LHCN-M2 (cell line): ENCODE measurements around the gene RGS4. TPM values are rescaled to one million over a fixed set of nuclear protein-coding genes. Genes with fewer than 3 reads are reported as not detected.
"Not testable (repeated sequence)": the region's sequence is repeated elsewhere in the genome, so short reads cannot be mapped to it uniquely, and the experiment has no call there.

ENCODE experiments used
- DNase-seq: peaks from one replicate; pipeline ENCODE4 v3.0.0-alpha.2; 2012; ENCODE audit warnings: low read depth
- total RNA-seq: library from RNA; depleted of rRNA; stranded (reverse); fragments of >200 nt; gene quantifications from 2 replicates; pipeline ENCODE4 v1.2.3, GENCODE V29; 2014

RGS4 gene
- total RNA-seq, 1 experiment from 2014 or later = 173 TPM

DNA sequence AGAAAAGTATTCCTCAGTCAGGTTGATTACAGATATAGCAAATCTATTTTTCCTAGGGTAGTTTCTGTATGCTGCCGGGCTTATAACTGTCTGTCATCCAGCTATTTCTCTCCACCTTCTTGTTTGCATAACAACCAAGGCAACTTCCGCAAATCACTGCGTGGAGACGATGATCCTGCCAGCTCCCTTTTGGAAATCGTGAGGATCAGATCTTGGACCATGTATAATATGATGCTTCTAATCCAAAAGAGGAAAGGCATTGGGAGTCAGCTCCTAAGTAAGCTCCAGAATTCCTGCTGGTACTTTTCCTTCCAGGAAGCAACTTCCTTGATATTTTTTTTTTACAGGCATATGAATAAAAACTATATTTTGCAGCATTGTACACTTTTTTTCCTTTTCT lies 445 bp upstream of the RGS4 start:
- no peak for DNase-seq

DNA sequence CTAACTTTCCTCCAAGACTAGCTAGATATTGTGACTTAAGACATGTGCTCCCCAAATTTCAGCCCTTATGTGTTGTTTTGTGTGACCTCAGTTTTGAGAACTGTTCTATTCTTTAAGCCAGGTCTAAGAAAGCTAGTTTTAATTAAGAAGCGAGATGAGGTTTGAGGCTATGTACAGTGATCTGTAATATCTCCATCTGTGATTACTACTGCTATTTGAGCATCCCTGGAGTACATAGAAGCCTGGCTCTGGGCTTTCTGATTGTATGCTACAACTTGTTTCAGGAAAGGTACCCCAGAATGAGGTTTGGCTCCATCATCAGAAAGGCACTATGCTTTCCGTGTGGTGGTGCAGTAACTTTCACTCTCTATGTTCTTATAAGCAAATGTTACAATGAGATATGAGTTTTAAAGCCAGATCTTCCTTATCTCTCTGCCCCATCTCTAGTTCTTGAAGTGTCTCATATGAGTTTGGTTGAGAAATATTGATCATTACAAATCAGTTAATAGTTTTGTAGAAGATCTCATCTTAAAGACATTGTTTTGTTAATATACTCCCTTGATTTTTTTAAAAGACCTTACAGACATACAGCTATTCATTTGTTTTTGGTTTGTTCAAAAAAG lies 605 bp downstream of the RGS4 start:
- DNase-seq = no peak

DNA sequence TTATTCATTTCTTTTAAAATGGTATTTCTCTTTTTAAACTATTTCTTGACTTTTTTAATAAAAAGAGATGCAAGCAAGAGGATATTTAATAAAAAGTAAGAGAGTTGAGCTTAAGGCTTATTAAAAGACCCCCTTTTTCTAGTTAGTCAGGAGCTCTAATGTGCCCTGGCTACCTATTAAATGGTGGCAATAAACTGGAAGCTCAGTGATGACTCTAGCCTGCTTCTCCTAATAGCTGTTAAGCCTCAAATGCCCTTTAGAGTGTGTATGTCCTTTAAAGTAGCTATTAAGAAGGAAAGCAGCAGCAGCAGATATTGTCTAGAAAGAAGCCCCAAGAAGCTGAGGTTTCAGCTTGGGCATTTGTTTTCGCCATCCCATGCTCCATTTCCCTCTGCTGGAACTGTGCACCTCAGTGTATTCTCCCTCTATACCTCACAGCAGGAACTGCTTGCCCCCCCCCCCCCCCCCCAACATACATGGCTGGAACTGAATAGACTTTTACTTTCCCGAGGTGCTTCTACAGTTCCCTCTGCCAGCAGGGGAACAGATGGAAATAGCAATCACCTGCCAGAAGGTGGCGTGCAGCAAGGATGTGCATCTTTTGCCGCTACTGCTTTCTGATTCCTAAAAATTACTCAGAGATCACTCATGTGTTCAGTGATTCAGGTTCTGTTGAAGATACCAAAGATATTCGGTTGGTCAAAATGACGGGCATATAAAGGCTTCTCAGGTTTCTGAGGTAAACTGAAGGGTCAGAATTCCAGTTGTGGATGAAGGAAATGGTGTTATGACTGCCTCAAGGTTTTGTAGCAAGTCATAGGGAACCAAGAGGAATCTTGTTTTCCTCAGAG lies 2.5 kb downstream of the RGS4 start:
- peak; percentile 93 for DNase-seq

DNA sequence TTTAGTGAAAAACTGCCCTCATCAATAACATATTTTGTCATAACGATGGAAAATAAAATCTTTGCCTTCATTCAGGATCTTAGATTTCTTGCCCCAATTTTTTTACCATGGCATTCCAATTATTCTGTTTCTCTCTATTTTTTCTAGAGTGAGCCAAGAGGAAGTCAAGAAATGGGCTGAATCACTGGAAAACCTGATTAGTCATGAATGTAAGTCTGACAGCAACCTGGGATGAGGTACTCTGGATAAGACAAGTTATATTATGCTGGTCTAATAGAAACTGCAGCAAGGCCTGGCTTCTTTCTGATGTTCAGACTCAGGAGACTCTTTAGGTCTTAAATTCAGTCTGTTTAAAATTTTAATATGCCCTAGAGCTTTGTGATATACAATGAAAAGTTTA lies 3.5 kb downstream of the RGS4 start:
- no peak for DNase-seq

DNA sequence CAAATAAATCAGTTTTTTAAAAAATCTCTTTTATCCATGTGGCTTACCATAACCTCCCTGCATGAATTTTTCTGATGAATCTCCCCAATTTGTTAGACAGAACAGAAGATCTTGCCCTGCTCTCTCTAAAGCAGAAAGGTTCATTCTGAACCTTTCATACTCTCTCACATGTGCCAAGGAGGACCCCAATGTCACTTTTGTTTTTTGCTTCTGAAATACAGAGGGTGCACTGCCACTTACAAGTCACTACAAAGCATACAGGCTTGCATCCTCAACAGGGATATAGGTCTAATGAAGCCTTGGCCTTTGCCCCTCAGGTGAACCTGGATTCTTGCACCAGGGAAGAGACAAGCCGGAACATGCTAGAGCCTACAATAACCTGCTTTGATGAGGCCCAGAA lies 4.8 kb downstream of the RGS4 start:
- DNase-seq = no peak

DNA sequence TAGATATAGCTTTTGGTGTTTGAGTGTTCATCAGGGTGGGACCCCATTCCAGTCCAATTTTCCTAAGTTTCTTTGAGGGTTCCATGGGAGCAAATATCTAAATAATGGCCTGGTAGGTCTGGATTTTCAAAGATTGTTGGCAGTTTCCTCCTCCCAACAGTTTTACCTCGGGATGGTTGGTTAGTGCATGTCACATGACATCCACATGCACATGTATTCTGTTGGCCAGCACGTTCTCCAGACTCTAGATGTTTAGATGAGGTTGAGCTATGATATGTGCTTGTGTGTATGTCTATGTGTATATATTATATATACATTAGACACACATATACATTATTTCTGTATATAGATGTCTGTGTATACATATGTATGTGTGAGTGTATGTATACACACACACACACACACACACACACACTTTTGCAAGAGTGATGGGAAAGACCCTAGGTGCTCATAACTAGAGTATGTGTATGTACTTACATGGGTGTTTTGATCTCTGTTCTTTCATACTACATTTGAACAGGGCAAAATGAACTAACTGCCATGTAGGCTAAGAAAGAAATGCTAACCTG lies 5.6 kb downstream of the RGS4 start:
- DNase-seq = no peak

DNA sequence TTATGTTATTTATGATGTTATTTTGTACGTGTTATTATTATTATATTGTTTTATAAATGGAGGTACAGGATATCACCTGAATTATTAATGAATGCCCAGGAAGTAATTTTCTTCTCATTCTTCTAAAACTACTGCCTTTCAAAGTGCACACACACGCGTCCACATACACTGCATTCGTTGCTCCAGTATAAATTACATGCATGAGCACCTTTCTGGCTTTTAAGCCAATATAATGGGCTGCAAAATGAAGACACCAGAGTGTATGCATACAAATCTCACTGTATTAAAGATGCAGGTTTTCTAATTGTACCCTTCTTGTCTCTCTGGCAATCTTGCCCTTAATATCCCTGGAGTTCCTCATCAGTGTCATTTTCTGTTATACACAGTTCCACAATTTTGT lies 6.9 kb downstream of the RGS4 start:
- no peak for DNase-seq

DNA sequence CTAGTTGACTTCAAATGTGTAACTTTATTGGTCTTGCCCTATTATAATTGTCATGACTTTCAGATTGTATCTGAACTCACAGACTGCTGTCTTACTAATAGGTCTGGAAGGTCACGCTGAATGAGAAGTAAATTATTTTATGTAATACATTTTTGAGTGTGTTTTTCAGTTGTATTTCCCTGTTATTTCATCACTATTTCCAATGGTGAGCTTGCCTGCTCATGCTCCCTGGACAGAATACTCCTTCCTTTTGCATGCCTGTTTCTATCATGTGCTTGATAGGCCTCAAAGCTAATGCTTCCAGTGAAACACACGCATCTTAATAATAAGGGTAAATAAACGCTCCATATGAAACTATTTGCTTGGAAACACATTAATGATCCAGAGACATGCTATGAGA lies 7.3 kb downstream of the RGS4 start:
- no peak for DNase-seq

DNA sequence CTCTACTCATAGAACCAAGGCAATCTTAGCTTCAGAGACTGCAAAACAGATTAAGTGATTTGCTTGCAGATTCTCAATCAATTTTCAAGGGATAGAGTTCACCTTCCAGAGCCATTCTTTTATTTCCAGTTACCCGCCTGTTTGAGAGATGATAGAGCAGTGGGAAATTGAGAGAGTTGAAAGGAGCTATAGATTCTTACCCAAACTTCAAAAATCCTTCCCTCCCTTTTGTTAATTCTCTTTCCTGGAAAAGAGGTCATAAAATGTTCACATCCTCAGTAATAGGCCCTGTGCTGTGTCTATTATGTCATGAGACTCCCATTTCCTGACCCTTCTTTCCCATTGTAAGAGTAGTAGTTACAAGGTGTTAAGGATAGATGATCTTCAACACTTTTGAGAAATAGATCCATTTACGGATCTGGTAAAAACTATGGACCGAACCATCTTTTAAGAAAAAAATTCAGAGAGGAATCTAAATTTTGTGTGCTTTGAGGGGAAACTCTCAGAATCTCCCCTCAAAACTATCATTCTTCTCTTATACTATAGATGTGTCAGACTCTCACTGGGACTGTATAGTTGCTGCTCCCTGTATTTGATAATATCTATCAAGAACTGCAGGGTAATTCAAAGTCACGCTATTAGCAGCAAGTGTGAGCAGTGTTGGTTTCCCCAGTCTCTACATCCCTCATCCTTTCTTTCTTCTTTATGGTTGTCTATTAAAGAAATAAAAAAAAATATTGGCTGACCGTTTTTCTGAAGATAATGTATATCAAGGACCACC lies 8.0 kb downstream of the RGS4 start:
- no peak for DNase-seq

DNA sequence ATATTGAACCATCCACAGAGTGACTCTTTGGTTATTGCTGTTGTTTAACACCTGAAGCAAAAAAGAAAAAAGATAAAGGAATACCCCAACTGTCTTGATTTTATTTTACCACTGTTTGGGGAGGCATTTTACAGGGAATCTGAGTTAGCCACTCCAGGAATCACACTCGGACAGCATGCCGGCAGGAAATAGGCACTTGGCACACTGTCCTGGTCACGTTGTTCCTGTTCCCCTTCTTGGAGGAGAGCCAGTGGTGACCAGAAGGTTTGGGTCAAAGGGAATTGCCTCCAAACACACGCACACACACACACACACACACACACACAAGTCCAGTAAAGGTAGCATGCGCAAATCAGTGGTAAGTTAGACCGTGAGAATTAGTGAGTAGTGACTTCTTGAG lies 13.8 kb downstream of the RGS4 start:
- no peak for DNase-seq

DNA sequence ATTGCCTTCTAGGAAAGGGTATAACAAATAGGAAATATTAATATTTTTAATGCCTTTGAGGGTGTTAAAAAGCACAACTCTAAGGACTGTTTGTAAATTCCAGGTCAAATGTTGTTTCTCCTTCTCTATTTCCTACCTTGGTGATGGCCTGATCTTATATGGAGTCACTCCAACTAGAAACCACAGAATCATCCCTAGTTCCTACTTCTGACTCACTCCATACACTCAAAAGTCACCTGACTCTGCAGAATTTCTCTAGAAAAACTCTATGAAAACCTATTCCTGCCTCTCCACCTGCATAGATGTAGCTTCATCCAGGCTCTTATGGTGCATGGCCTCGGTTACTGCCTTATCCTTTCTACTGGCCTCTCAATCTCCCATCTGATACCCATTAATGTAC lies 14.5 kb downstream of the RGS4 start:
- DNase-seq = peak; percentile 49

DNA sequence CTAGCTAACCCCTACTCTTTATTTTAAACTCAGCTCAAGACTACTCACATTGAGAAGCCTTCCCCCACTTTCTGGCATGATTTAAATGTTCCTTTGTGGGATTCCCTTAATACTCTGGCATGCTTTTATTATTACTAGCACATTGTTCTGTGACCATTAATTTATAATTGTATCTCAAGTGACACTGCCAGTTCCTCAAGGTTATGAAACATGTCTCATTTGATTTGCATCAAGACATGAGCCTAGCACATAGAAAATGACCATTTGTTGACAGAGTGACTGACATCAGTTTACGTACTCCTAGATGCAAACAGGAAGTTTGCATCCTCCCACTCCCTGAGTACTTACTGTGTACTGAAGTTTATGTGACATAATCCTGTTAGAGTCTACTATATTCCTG lies 15.2 kb downstream of the RGS4 start:
- peak; percentile 28 for DNase-seq

DNA sequence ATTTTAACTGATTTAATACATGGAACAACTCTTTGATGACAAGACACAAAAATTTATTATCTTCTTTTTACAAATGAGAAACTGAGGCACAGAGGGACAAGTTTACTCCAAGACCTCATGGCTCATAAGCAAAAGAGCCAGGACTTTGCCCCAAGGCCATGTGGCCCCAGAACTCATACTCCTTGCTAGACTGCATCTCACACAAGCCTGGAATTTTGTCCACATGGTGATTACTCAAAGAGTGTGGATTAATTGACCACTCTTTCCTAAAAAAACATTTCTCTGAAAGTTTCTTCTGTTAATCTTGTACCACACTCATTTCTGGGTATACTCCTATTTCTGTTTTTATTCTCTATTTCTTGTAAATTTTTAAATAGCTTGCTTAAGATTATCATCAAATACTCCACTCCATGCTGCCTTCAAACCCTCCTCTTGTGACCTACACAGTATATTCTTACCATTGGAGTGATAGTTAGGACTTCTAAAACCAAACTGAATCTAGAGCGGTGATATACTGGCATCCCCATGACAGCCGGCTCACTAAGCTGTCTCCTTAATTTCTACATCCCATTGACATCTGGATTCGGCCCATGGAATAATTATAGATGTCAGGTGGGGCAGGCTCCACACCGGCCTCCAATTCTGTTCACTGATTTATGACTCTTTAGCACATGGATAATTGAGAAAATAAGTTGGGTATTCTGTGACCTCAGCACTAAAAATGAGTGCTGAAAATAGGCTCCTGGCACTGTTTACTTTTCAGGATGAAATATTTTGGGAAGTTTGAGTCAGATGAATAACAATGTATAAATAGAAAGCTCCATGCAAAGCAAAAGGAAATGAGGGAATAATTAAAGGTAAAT lies 16.1 kb downstream of the RGS4 start:
- DNase-seq = peak; percentile 50

DNA sequence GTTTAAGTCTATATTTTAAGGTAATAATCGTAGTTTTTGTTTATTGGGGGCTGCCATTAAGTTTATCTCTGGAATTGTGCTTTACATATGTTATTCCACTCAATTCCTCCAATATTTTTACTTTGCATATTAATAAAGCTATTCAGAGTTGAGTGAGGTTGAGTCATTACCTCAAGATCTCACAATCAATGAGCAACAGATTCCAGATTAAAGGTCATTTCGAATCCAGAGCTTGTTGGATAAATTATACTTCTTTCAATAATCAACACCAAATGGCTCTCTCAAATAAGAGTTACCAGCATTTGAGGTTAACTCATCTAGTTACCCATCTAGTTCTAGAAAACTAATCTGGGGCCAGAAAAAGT lies 16.7 kb downstream of the RGS4 start:
- DNase-seq = no peak

DNA sequence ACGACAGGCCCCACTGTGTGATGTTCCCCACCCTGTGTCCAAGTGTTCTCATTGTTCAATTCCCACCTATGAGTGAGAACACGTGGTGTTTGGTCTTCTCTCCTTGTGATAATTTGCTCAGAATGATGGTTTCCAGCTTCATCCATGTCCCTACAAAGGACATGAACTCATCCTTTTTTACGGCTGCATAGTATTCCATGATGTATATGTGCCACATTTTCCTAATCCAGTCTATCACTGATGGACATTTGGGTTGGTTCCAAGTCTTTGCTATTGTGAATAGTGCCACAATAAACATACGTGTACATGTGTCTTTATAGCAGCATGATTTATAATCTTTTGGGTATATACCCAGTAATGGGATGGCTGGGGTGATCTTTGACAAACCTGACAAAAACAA lies 20.0 kb downstream of the RGS4 start:
- not testable (repeated sequence) for DNase-seq

DNA sequence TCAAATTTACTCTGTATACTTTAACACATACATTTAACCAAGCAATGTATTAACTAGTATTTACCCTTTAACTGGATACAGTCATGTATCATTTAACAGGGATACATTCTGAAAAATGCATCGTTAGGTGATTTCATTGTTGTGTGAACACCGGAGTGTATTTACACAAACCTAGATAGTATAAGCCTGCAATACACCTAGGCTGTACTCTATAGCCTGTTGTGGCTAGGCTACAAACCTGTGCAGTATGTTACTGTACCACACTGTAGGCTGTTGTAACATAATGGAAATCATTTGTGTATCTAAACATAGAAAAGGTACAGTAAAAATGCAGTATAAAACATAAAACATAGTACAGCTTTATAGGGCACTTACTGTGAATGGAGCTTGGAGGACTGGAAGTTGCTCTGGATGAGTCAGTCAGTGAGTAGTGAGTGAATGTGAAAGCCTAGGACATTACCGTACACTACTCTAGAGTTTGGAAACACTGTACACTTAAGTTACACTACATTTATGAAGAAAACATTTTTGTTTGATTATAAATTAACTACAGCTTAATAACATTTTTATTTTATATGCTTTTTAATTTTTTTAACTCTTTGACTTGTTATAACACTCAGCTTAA lies 21.3 kb downstream of the RGS4 start:
- DNase-seq = peak; percentile 71

DNA sequence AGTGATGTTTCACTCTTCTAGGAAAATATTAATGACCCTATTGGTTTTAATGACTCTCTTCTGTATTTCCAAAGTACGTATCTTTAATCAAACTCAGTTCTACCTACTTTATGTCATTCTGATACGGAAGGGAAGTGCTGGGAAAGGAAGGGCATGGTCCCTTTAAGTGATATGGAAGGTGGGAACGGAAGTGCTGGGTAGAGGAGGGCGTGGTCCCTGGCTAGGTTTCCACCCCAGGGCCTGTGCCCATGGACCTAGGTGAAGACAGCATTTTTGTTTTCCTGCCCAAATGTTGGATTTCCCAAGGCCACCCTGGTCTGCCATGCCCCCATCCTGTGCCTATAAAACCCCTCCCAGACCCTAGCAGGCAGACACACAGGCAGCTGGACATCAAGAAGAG lies 24.0 kb downstream of the RGS4 start:
- no peak for DNase-seq

DNA sequence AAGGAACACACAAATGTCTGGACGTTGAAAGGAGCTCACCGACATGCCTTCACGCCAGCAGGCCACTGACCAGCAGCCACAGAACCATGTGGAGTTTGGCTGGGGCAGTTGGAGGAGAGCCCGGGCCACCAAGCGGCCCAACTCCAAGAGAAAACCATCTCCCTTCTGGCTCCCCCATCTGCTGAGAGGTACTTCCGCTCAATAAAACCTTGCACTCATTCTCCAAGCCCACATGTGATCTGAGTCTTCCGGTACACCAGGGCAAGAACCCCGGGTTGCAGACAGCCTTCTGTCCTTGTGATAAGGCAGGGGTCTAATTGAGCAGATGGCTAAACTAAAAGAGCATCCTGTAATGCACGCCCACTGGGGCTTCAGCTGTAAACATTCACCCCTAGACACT lies 24.4 kb downstream of the RGS4 start:
- no peak for DNase-seq

DNA sequence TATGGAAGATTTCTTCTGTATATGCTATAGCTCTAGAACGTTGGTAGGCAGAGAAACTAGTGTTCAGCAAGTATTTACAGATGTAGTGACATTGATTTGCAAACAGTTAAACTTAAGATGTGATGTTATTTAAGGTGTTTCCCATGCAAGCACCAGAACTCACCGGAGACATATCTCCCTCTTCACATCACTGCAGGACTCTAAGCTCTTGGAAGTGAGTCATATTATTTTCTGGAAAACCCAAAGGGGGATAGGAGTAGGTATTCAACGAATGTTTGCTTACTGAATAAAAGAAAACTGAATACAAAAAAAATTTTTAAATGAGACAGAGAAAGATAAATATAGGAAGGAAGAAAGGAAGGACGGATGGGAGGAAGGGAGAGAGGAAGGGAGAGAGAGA lies 25.0 kb downstream of the RGS4 start:
- no peak for DNase-seq

DNA sequence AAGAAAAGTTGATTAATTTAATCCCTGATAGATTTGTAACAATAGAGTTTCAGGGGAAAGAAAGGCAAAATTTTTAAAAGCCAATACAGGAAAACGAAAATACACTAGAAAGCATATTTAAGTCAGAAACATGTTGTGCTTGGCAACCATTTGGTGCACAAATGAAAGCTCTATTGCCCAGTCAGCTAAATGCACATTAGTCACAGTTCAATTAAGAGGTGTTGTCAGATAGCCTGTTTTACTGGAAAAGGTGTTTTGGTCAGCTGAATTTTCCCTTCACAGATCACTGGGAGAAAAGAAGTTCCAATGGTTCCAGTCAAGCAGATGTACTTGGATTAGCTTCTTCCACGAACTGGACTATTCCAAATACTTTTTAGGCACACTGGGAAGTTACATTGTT lies 25.4 kb downstream of the RGS4 start:
- no peak for DNase-seq

DNA sequence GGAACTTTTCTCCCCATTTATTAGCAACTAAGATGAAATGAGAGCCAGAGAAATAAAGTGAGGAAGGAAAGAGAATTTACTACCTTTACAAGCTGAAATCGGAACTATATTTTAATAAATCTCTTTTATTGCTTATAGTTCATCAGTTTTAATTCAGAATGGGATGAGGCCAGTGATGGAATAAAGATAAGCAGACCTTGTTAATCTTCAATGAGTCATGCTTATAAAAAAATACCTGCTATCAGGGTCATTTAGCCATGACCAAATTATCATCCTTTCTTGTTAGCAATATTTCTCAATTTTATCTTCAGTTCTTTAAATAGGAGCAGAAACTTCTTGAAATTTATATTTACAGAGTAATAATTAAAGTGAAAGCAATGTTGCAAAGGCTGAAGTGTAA lies 26.1 kb downstream of the RGS4 start:
- no peak for DNase-seq
